Stimulated activated CD4-positive, alpha-beta T cell treated with anti-CD3 and anti-CD28 coated beads, TNF-alpha, amount 100 ng/mL, for 1 hour (primary cell): Measurements from ENCODE around the gene GPX4.
A peak's percentile ranks its signal among the peaks of the same experiment; 100 is the strongest.

ENCODE experiments used
- DNase-seq, 3 donors: peaks; one replicate each; pipeline ENCODE4 v3.0.0-alpha.2; 2020; ENCODE audit warnings: low read depth in 3 of 3, low spot score in 1 of 3

GPX4 gene

GRCh38 chr19:1084024-1084868 is 19.5 kb upstream of the GPX4 start:
- no peak for DNase-seq

GRCh38 chr19:1085053-1085658 is 18.6 kb upstream of the GPX4 start:
- DNase-seq: no peak

GRCh38 chr19:1085676-1086442 is 17.9 kb upstream of the GPX4 start:
- no peak for DNase-seq

DNA sequence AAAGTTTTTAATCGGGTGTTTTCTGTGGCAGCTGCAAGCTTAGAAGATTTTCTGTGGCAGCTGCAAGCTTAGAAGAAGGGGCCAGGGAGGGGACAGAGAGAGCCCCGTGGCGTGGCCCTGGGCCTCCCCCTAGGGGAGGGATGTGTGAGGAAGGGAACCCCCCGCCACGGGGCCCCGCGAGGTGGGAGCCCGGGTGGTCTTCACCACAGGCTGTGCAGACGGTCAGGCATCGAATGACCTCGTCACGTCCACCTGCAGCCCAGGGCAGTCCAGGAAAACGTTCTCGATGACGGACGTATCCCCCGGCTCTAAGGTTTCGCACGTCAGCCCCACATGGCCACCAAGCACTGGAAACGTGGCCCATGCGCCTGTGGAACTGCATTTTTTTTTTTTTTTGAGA is 17.2 kb upstream of the GPX4 start:
- no peak for DNase-seq

- DNase-seq: no peak
Measured at GRCh38 chr19:1087813-1088415, 15.9 kb upstream of the GPX4 start.

- DNase-seq: no peak
Measured at GRCh38 chr19:1088416-1089010, 15.3 kb upstream of the GPX4 start.

DNA sequence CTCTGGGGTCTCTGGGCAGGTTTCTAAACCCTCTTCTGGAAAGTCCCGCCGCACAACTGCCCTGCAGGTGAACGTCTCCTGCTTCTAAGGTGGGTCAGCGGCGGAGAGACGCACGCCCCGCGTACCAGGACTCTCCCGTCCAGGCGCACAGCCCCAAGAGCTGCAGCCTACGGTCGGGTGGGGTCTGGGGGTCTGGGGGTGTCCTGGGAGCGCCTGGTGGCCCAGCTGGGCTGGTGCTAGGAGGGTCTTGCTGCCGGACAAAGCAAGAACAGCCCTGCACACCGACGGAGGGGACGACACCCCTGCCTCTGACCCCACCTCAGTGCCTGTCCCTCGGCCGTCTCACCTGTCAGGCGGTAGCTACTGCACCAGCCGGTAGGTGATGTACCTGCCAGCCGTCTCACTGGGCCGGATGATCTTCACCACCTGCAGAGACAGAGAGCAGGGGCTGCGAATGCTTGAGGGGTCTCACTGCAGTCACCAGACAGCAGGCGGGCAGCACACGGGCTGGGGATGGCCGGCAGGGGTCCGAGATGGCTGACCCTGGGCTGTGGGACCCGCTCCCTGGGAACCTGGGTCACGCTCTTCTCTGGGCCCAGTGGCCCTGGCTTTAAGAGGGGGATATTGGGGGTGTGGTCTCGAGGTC is 14.5 kb upstream of the GPX4 start:
- DNase-seq: no peak

DNA sequence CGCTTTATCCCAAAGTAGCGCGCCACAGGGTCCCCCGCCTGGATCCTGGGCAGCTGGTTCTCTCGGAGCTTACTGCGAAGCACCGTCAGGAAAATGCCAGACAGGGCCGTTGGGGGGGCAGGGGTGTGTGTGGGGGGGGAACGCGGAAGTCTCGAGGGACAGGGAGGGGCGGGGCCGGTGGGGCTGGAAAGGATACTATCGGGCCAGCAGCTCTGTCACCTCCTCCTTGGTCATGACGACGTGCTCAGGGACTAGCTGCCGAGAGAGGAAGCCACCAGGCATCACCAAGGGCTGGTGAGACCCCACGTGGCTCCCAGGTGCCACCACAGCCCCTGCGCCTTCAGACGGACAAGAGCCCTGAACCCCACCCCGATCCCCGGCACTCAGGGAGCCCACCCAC is 13.9 kb upstream of the GPX4 start:
- DNase-seq: no peak

GRCh38 chr19:1090731-1091543 is 12.9 kb upstream of the GPX4 start:
- DNase-seq: no peak

DNA sequence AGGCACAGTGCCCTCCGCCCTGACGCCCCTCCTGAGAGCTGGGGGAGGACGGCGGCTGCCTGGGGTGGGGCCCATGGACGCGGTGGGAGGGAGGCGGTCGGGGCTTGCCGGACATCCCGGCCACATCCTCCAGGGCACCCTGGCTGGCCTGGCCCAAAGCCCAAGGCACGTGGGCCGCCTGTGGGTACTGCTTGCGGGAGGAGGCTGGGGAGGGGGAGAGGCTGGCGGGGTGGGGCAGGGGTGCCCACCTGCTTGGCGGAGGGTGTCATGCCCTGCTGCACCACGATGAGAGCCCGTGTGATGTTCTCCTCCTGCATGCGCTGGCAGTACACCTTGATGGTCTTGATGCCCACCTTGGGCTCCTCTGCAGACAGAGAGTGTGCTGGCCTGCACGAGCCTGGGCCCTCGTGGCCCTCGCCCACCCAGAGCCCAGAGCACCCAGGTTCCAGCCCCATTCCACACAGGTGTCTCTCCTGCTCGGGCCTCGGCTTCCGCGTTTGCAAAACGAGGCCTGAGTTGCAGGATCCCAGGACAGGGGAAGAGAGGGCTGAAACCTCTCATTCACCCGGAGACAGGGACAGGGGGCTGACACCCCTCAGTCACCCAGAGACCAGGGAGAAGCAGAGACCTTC is 12.1 kb upstream of the GPX4 start:
- no peak for DNase-seq

DNA sequence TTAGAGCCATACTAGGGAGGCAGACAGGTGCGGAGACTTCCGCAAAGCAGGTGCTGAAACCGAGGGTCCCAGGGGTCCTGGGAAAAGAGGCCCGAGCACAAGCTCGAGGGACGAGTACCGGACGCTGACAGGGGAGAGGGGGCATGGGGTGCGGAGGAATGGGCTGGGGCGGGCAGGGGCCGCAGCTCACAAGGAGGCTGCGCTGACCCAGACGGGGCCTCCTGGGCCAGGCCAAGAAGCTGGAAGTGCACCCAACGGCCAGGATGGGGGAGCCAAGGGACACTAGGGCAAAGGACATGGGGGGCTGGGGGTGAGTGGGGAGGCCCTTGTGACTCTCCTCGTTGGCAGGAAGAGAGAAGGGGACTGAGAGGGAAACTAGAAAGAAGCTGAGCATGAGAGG is 10.5 kb upstream of the GPX4 start:
- DNase-seq: no peak

GRCh38 chr19:1093811-1094553 is 9.8 kb upstream of the GPX4 start:
- DNase-seq: no peak

DNA sequence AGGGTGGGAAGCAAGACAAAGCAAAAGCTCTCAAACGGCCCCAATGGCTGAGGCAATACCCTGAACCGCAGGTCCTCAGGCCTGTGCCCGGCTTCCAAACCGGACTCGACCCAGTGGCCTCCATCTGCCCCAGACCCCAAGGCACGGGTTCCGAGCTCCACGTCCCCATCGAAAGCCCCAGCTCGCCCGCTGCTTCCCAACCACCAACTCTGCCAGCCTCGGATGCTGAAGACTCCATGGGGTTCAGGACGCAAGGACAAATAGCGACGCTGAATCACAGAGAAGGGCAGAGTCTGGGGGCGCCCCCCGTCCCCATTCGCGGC is 9.2 kb upstream of the GPX4 start:
- DNase-seq: no peak

- DNase-seq: peak; percentile 98 to 99 (median 99)
Measured at GRCh38 chr19:1094978-1095701, 8.7 kb upstream of the GPX4 start, which contains the start of gene POLR2E. Gene POLR2E (minus strand): TSS chr19:1095375. CDS start chr19:1095315, 60 bp downstream.

DNA sequence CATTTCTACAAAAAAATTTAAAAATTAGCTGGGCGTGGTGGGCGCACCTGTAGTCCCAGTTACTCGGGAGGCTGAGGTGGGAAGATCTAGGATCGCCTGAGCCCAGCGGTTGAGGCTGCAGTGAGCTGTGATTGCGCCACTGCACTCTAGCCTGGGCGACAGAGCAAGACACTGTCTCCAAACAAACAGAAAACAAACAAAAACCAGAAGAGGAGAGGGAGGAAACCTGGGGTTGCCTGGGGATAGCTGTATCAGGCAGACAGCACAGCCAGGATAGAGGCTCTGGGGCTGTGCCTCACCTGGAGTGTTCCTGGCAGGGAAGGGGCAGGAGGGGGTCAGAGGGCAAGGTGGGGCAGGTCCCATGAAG is 6.0 kb upstream of the GPX4 start:
- DNase-seq: no peak

DNA sequence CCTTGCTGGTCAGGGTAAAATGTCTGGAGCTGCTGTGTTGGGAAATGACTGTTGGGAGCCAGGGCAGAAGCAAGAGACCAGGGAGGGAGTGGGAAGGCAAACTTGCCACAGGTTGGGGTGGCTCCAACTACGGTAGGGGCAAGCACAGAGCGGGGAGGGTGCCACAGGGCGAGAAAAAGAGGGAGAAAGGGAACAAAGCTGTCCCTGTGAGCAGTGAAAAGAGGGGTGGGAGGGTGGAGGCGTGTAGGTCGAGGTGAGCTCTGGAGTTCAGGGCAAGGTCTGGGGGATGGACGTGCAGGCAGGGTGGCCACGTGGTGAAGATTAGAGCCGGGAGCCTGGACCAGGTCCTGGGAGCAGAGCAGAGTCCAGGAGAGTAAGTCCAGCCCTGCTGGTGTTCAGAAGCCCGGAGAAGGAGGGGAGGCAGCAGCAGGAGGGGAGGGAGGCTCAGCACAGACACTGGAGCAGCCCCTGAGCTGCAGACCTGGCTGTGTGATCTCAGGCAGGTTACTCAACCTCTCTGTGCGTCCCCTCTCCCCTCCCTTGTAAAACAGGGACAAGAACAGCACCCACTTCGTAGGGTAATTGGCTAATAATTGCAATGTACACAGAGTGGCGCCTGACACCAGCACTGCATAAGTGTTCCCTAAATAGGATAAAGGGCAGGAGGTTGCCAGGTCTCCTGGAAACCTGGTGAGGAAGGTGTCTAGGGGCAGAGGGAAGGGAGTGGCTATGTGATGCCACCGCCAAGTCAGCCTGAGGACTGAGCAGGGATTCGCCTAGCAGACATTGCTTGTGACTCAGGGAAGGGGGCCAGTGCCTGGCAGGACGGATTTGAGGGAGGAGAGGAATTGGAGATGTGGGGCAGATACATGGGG is 5.4 kb upstream of the GPX4 start:
- DNase-seq: no peak

- no peak for DNase-seq
Measured at GRCh38 chr19:1101337-1101698, 2.5 kb upstream of the GPX4 start.
